Peyer's patch (tissue), 4 donors: ENCODE measurements around the gene LURAP1L. TPM values are rescaled to one million over a fixed set of nuclear protein-coding genes. Genes with fewer than 3 reads are reported as not detected.

Experiments
- DNase-seq, 3 donors: peaks; one replicate each; pipeline ENCODE4 v3.0.0-alpha.2; 2017 to 2019
- H3K27ac ChIP-seq, 4 donors: fragments of 200-600 bp; sonication (generic); one replicate each; pipeline ENCODE4 v1.5.1; 2016 to 2019
- H3K27me3 ChIP-seq, 2 donors: fragments of 200-600 bp; sonication (generic); one replicate each; pipeline ENCODE4 v1.5.1; 2019
- H3K36me3 ChIP-seq, 3 donors: fragments of 200-600 bp; sonication (generic); one replicate each; pipeline ENCODE4 v1.5.1; 2016 to 2019
- H3K4me1 ChIP-seq, 4 donors: fragments of 200-600 bp; sonication (generic); one replicate each; pipeline ENCODE4 v1.5.1; 2016 to 2019
- H3K4me3 ChIP-seq, 4 donors: fragments of 200-600 bp; sonication (generic); 1 replicate in 3 of 4; 2 replicates in 1 of 4; pipeline ENCODE4 v1.5.1; 2016 to 2019; ENCODE audit warnings: mild to moderate bottlenecking in 1 of 4
- H3K9me3 ChIP-seq, 4 donors: fragments of 200-600 bp; sonication (generic); one replicate each; pipeline ENCODE4 v1.5.1; 2016 to 2019; ENCODE audit warnings: mild to moderate bottlenecking in 1 of 4
- POLR2A ChIP-seq, 2 donors: fragments of 450-650 bp; IDR thresholded peaks; one replicate each; pipeline ENCODE4 v1.5.1; 2017; ENCODE audit warnings: antibody characterized with exemption in 2 of 2, mild to moderate bottlenecking in 2 of 2, moderate library complexity in 2 of 2
- total RNA-seq, 4 donors: library from RNA; depleted of rRNA; stranded (reverse); fragments of >200 nt; gene quantifications; one replicate each; pipeline ENCODE4 v1.1.0, GENCODE V29; 2016
- TF ChIP-seq, protein P1 (sequence below), 6 experiments: fragments of 450-650 bp in 4 of 6; fragments of 200-600 bp in 2 of 6; sonication (generic) in 1 of 6; IDR thresholded peaks; one replicate each; pipeline ENCODE4 v1.5.1; 2017 to 2019; ENCODE audit warnings: antibody characterized with exemption in 6 of 6, mild to moderate bottlenecking in 3 of 6, moderate library complexity in 1 of 6

LURAP1L gene
- total RNA-seq, 4 donors from 2014 or later, result 7.4 to 33.3 (median 14.3) TPM

DNA sequence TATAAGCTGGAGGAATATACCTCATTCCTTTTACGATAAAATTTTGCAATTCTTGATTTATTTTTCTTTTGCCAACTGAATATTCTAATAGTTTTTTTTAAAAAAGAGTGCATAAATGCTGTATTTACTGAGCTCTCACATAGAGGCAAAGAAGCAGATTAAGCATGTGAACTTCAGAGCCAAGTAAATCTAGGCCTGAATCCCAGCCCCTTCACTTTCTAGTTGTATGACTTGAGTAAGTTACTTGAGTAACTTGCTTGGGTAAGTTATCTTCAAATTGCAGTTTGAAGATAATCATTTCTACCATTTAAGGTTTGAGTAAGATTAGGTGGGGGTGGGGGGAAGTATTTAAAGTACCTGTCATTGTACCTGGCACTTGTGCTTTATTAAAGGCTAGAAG is 21.8 kb downstream of the LURAP1L start:
- H3K4me3 ChIP-seq, result no peak overlapping the region
- no peaks in the 10 kb centered on the region for H3K27me3 ChIP-seq
- no peak for DNase-seq
- no peaks in the 10 kb centered on the region for H3K4me1 ChIP-seq
- no peaks in the 10 kb centered on the region for H3K36me3 ChIP-seq
- H3K9me3 ChIP-seq, result no peaks in the 10 kb centered on the region
- H3K27ac ChIP-seq, result no peak overlapping the region
- TF ChIP-seq, protein P1, sequence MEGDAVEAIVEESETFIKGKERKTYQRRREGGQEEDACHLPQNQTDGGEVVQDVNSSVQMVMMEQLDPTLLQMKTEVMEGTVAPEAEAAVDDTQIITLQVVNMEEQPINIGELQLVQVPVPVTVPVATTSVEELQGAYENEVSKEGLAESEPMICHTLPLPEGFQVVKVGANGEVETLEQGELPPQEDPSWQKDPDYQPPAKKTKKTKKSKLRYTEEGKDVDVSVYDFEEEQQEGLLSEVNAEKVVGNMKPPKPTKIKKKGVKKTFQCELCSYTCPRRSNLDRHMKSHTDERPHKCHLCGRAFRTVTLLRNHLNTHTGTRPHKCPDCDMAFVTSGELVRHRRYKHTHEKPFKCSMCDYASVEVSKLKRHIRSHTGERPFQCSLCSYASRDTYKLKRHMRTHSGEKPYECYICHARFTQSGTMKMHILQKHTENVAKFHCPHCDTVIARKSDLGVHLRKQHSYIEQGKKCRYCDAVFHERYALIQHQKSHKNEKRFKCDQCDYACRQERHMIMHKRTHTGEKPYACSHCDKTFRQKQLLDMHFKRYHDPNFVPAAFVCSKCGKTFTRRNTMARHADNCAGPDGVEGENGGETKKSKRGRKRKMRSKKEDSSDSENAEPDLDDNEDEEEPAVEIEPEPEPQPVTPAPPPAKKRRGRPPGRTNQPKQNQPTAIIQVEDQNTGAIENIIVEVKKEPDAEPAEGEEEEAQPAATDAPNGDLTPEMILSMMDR (IDR thresholded peaks at IDR 0.05), result no peak
- no peak for TF ChIP-seq POLR2A (IDR thresholded peaks at IDR 0.05)

DNA sequence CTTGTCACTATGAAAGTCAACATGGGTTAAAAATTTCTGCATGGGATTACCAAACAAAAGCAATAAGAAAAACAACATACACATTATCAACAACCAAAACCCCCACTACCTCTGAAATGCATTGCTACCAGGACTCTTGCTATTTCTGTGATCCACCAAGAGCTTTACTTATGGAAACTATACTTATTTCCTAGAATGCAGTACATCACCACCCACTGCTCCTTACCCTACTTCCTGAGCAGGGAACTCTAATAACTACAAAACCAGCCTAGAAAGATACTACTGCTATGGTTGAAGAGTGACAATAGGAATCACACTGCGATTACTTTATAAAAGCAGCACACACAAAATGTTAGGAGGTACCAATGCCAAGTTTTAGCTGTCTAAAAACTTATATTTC is 22.2 kb downstream of the LURAP1L start:
- Histone ChIP-seq H3K36me3 (no peaks in the 10 kb centered on the region), H3K4me1 (no peaks in the 10 kb centered on the region), H3K27me3 (no peaks in the 10 kb centered on the region), H3K4me3 (no peak overlapping the region), H3K27ac (no peak overlapping the region), H3K9me3 (no peaks in the 10 kb centered on the region)
- no peak for DNase-seq
- no peak for TF ChIP-seq POLR2A (IDR thresholded peaks at IDR 0.05)
- TF ChIP-seq, protein P1 (IDR thresholded peaks at IDR 0.05), result no peak

DNA sequence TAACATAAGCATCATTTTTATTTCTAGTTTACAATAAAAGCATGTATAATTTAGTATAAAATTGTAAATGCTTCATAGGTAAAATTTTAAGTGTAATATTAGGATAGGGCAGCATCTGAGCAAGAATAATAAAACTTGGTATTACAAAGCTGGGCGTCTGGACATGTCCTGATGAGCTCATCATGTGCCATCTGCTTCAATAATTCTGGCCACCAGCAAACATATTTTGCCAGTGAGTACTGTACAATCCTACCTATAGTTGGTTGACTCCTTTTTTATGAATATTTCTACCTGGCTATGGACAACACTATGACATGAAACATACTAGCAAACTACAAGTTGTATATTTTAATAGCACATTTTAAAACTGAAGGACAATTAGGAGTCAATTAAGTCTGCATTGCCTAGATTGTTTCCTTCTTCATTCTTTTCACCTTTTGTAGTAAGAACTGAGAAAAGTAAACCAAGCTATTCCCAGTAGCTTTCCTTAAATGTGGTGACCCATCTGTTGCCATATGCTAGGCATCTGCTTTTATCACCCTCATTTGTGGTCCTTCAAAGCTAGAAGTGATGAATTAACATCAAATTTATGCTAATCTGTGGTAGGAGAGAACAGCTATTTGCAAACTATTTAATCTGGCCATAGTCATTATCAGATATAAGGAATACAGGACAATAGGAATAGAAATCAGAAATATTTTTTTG is 23.4 kb downstream of the LURAP1L start:
- Histone ChIP-seq H3K27me3 (no peaks in the 10 kb centered on the region), H3K4me3 (no peak overlapping the region), H3K27ac (no peak overlapping the region), H3K36me3 (no peaks in the 10 kb centered on the region), H3K4me1 (no peaks in the 10 kb centered on the region), H3K9me3 (no peaks in the 10 kb centered on the region)
- DNase-seq, result no peak
- TF ChIP-seq, protein P1 (IDR thresholded peaks at IDR 0.05), result no peak
- TF ChIP-seq POLR2A (IDR thresholded peaks at IDR 0.05), result no peak

DNA sequence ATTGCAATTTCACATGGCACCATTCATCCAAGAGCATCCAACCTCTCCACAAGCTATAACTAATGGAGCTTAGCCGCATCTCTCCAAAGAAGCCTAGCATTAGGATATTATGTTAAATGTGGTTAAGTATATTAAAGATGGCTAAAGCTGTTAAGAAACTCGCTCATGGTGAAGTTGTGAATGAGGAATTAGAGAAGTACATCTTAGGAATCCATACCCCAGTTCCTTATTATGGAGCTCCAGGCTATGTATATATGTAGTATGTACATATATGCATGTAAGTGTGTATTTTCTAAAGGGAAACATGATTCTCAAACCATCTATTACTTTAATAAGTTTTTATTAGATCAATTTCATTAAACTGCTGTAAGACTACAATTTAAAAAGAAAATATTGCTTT is 26.4 kb downstream of the LURAP1L start:
- H3K4me1 ChIP-seq, result no peaks in the 10 kb centered on the region
- H3K36me3 ChIP-seq, result no peaks in the 10 kb centered on the region
- TF ChIP-seq, protein P1 (IDR thresholded peaks at IDR 0.05), result no peak
- no peak for TF ChIP-seq POLR2A (IDR thresholded peaks at IDR 0.05)
- H3K27ac ChIP-seq, result no peak overlapping the region
- no peak overlapping the region for H3K4me3 ChIP-seq
- no peaks in the 10 kb centered on the region for H3K9me3 ChIP-seq
- no peaks in the 10 kb centered on the region for H3K27me3 ChIP-seq
- DNase-seq, result no peak

DNA sequence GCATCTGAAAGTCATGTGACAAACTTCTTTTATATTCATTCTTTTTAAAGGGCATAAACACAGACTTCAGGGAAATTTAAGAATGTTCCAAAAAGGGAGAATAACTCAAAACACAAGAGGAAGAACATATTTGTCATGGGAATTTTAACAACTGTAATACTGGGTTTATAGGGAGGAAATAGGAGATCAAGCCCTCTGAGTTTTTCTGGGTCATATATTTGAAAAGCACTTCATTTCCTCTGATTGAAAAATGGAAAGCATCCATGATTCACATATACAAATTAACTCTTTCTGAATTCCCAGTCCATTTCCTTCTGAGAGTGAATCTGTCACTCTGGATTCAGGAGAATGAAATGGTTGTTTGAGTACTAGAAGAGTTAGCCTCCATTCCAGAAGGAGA is 26.8 kb downstream of the LURAP1L start:
- no peak for TF ChIP-seq POLR2A (IDR thresholded peaks at IDR 0.05)
- TF ChIP-seq, protein P1 (IDR thresholded peaks at IDR 0.05), result no peak
- Histone ChIP-seq H3K27ac (no peak overlapping the region), H3K9me3 (no peaks in the 10 kb centered on the region), H3K4me1 (no peaks in the 10 kb centered on the region), H3K27me3 (no peaks in the 10 kb centered on the region), H3K4me3 (no peak overlapping the region), H3K36me3 (no peaks in the 10 kb centered on the region)
- no peak for DNase-seq
